HepG2 (cell line): ENCODE results near the gene LRRC3C. TPM values are rescaled to one million over a fixed set of nuclear protein-coding genes. Genes with fewer than 3 reads are reported as not detected.
A peak's percentile ranks its signal among the peaks of the same experiment; 100 is the strongest.

ENCODE experiments used
- GZF1 ChIP-seq: sonication (generic); formaldehyde crosslinking; IDR thresholded peaks from 2 replicates; pipeline ENCODE4 v1.5.1; 2020; ENCODE audit warnings: mild to moderate bottlenecking, missing genetic modification reagents
- PAX8 ChIP-seq: sonication (generic); formaldehyde crosslinking; IDR thresholded peaks from 2 replicates; pipeline ENCODE4 v1.8.0; 2022; ENCODE audit warnings: mild to moderate bottlenecking, missing genetic modification reagents, borderline replicate concordance
- TCF7 ChIP-seq: sonication (generic); IDR thresholded peaks from 2 replicates; pipeline ENCODE4 v1.6.1; 2016; ENCODE audit warnings: antibody characterized with exemption, low read depth
- THAP11 ChIP-seq: IDR thresholded peaks from 2 replicates; pipeline ENCODE4 v1.6.1; 2016; ENCODE audit warnings: missing biosample characterization, missing genetic modification reagents
- YEATS4 ChIP-seq: sonication (generic); formaldehyde crosslinking; IDR thresholded peaks from 2 replicates; pipeline ENCODE4 v1.4.0; 2020; ENCODE audit warnings: missing genetic modification reagents, borderline replicate concordance
- ZBTB21 ChIP-seq: sonication (generic); formaldehyde crosslinking; IDR thresholded peaks from 2 replicates; pipeline ENCODE4 v1.4.0; 2020; ENCODE audit warnings: missing genetic modification reagents
- ZBTB7A ChIP-seq: sonication (generic); formaldehyde crosslinking; IDR thresholded peaks from 2 replicates; pipeline ENCODE4 v1.8.0; 2022; ENCODE audit warnings: mild to moderate bottlenecking, missing genetic modification reagents
- ZFP1 ChIP-seq: IDR thresholded peaks from 2 replicates; pipeline ENCODE4 v1.6.1; 2016
- ZFP62 ChIP-seq: sonication (generic); formaldehyde crosslinking; IDR thresholded peaks from 2 replicates; pipeline ENCODE4 v1.4.0; 2020; ENCODE audit warnings: missing genetic modification reagents
- ZFX ChIP-seq: sonication (generic); formaldehyde crosslinking; IDR thresholded peaks from 2 replicates; pipeline ENCODE4 v1.4.0; 2020; ENCODE audit warnings: mild to moderate bottlenecking, low read depth, missing genetic modification reagents, moderate library complexity
- ZNF160 ChIP-seq: sonication (generic); formaldehyde crosslinking; IDR thresholded peaks from 2 replicates; pipeline ENCODE4 v1.8.0; 2022; ENCODE audit warnings: mild to moderate bottlenecking, inconsistent platforms, missing genetic modification reagents
- ZNF230 ChIP-seq: sonication (generic); formaldehyde crosslinking; IDR thresholded peaks from 2 replicates; pipeline ENCODE4 v1.4.0; 2020; ENCODE audit warnings: mild to moderate bottlenecking, missing genetic modification reagents
- ZNF350 ChIP-seq: sonication (generic); formaldehyde crosslinking; IDR thresholded peaks from 2 replicates; pipeline ENCODE4 v1.4.0; 2020; ENCODE audit warnings: mild to moderate bottlenecking, low read depth, missing genetic modification reagents, borderline replicate concordance
- ZNF567 ChIP-seq: sonication (generic); formaldehyde crosslinking; IDR thresholded peaks from 2 replicates; pipeline ENCODE4 v1.8.1; 2023; ENCODE audit warnings: mild to moderate bottlenecking, missing genetic modification reagents, borderline replicate concordance
- ZNF619 ChIP-seq: sonication (generic); formaldehyde crosslinking; IDR thresholded peaks from 2 replicates; pipeline ENCODE4 v1.4.0; 2020; ENCODE audit warnings: mild to moderate bottlenecking, missing genetic modification reagents
- ZNF792 ChIP-seq: IDR thresholded peaks from 2 replicates; pipeline ENCODE4 v1.6.1; 2016
- ZSCAN22 ChIP-seq: sonication (generic); formaldehyde crosslinking; IDR thresholded peaks from 2 replicates; pipeline ENCODE4 v1.4.0; 2020; ENCODE audit warnings: mild to moderate bottlenecking, missing genetic modification reagents
- polyA plus RNA-seq, 8 experiments: library from polyadenylated mRNA; depleted of rRNA in 3 of 8; stranded (reverse) in 7 of 8; unstranded in 1 of 8; fragments of >200 nt; fragmentation: Illumina TruSeq in 4 of 8; extraction: Trizol in 4 of 8; gene quantifications; 2 replicates each; pipeline versions ENCODE4 v1.2.1 to v1.2.3, GENCODE V29; 2011 to 2016; ENCODE audit warnings: low read depth in 4 of 8, missing spikeins in 1 of 8, mixed read lengths in 1 of 8; ENCODE audit not compliant: insufficient read depth in 1 of 8
- total RNA-seq, 5 experiments: library from RNA; depleted of rRNA; stranded (reverse); fragments of >200 nt; fragmentation: Illumina TruSeq; extraction: Trizol; gene quantifications; 2 replicates each; pipeline ENCODE4 v1.2.3, GENCODE V29; 2016; ENCODE audit warnings: low read depth in 1 of 5
- TF ChIP-seq, protein P1 (sequence below): sonication (generic); formaldehyde crosslinking; IDR thresholded peaks from 2 replicates; pipeline ENCODE4 v1.4.0; 2020; ENCODE audit warnings: missing genetic modification reagents
- TF ChIP-seq, protein P2 (sequence below): sonication (generic); formaldehyde crosslinking; IDR thresholded peaks from 2 replicates; pipeline ENCODE4 v1.8.0; 2023; ENCODE audit warnings: mild to moderate bottlenecking, missing genetic modification reagents
- TF ChIP-seq, protein P3 (sequence below): sonication (generic); formaldehyde crosslinking; IDR thresholded peaks from 2 replicates; pipeline ENCODE4 v1.4.0; 2020; ENCODE audit warnings: missing genetic modification reagents
- TF ChIP-seq, protein P4 (sequence below): sonication (generic); formaldehyde crosslinking; IDR thresholded peaks from 2 replicates; pipeline ENCODE4 v1.9.0; 2021; ENCODE audit warnings: missing genetic modification reagents, mild to moderate bottlenecking, borderline replicate concordance
- TF ChIP-seq, protein P5 (sequence below): sonication (generic); formaldehyde crosslinking; IDR thresholded peaks from 2 replicates; pipeline ENCODE4 v1.4.0; 2020; ENCODE audit warnings: missing genetic modification reagents; ENCODE audit errors: not compliant biosample characterization

LRRC3C gene
- total and polyA plus RNA-seq, 2 of the 13 experiments (the other 11 are each of a cell fraction or from before 2014, with no cell fraction given) = 0.17 TPM; not detected in 1

DNA sequence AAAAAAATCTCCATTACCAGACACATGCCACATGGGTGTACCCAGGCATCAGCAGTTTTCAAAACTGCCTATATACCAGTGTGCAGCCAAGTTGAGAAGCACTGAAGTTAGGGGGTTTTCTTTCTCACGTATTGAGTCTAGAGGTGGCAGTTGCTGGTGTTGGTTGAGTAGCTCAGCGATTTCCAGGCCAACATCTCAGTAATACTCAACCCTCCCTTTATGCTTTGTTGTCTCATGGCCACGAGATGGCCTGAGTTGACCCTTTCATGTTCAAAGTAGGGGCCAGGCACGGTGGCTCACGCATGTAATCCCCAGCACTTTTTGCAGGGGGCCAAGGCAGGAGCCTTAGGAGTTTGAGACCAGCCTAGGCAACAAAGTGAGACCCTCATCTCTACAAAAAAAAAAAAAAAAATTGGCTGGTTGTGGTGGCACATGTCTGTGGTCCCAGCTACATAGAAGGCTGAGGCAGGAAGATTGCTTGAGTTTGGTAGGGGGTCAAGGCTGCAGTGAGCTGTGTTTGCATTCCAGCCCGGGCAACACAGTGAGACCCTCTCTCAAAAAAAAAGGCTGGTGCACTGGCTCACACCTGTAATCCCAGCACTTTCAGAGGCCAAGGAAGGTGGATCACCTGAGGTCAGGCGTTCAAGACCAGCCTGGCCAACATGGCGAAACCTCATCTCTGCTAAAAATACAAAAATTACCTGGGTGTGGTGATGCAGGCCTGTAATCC, 10.8 kb downstream of the LRRC3C start (continued):
- TF ChIP-seq, protein P1, sequence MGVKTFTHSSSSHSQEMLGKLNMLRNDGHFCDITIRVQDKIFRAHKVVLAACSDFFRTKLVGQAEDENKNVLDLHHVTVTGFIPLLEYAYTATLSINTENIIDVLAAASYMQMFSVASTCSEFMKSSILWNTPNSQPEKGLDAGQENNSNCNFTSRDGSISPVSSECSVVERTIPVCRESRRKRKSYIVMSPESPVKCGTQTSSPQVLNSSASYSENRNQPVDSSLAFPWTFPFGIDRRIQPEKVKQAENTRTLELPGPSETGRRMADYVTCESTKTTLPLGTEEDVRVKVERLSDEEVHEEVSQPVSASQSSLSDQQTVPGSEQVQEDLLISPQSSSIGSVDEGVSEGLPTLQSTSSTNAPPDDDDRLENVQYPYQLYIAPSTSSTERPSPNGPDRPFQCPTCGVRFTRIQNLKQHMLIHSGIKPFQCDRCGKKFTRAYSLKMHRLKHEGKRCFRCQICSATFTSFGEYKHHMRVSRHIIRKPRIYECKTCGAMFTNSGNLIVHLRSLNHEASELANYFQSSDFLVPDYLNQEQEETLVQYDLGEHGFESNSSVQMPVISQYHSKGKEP (CRISPR knock-in tag) = no peak
- TF ChIP-seq ZSCAN22 = no peak
- no peak for TF ChIP-seq ZBTB21
- peak; percentile 57; the same call in 1 of the 2 replicates for TF ChIP-seq THAP11
- 0 out of 2 replicates have a peak, but pooled peaks have one; percentile 50 for TF ChIP-seq YEATS4
- no peak for TF ChIP-seq ZNF230 (CRISPR knock-in tag)
- peak; percentile 20; the same call in 1 of the 2 replicates for TF ChIP-seq TCF7
- peak; percentile 51; the same call in 1 of the 2 replicates for TF ChIP-seq ZFP1 (CRISPR knock-in tag)
- TF ChIP-seq ZFP62 (CRISPR knock-in tag) = no peak
- TF ChIP-seq, protein P2, sequence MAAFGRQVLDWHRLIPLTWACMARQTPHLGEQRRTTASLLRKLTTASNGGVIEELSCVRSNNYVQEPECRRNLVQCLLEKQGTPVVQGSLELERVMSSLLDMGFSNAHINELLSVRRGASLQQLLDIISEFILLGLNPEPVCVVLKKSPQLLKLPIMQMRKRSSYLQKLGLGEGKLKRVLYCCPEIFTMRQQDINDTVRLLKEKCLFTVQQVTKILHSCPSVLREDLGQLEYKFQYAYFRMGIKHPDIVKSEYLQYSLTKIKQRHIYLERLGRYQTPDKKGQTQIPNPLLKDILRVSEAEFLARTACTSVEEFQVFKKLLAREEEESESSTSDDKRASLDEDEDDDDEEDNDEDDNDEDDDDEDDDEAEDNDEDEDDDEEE (CRISPR knock-in tag) = no peak
- no peak for TF ChIP-seq ZFX
- no peak for TF ChIP-seq PAX8 (CRISPR knock-in tag)
- TF ChIP-seq ZNF350 = no peak
- TF ChIP-seq, protein P3, sequence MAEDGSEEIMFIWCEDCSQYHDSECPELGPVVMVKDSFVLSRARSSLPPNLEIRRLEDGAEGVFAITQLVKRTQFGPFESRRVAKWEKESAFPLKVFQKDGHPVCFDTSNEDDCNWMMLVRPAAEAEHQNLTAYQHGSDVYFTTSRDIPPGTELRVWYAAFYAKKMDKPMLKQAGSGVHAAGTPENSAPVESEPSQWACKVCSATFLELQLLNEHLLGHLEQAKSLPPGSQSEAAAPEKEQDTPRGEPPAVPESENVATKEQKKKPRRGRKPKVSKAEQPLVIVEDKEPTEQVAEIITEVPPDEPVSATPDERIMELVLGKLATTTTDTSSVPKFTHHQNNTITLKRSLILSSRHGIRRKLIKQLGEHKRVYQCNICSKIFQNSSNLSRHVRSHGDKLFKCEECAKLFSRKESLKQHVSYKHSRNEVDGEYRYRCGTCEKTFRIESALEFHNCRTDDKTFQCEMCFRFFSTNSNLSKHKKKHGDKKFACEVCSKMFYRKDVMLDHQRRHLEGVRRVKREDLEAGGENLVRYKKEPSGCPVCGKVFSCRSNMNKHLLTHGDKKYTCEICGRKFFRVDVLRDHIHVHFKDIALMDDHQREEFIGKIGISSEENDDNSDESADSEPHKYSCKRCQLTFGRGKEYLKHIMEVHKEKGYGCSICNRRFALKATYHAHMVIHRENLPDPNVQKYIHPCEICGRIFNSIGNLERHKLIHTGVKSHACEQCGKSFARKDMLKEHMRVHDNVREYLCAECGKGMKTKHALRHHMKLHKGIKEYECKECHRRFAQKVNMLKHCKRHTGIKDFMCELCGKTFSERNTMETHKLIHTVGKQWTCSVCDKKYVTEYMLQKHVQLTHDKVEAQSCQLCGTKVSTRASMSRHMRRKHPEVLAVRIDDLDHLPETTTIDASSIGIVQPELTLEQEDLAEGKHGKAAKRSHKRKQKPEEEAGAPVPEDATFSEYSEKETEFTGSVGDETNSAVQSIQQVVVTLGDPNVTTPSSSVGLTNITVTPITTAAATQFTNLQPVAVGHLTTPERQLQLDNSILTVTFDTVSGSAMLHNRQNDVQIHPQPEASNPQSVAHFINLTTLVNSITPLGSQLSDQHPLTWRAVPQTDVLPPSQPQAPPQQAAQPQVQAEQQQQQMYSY (CRISPR knock-in tag) = no peak
- no peak for TF ChIP-seq ZNF619 (CRISPR knock-in tag)
- TF ChIP-seq, protein P4, sequence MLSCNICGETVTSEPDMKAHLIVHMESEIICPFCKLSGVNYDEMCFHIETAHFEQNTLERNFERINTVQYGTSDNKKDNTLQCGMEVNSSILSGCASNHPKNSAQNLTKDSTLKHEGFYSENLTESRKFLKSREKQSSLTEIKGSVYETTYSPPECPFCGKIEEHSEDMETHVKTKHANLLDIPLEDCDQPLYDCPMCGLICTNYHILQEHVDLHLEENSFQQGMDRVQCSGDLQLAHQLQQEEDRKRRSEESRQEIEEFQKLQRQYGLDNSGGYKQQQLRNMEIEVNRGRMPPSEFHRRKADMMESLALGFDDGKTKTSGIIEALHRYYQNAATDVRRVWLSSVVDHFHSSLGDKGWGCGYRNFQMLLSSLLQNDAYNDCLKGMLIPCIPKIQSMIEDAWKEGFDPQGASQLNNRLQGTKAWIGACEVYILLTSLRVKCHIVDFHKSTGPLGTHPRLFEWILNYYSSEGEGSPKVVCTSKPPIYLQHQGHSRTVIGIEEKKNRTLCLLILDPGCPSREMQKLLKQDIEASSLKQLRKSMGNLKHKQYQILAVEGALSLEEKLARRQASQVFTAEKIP (CRISPR knock-in tag) = no peak
- TF ChIP-seq ZNF160 (CRISPR knock-in tag) = no peak
- no peak for TF ChIP-seq GZF1 (CRISPR knock-in tag)
- TF ChIP-seq, protein P5, sequence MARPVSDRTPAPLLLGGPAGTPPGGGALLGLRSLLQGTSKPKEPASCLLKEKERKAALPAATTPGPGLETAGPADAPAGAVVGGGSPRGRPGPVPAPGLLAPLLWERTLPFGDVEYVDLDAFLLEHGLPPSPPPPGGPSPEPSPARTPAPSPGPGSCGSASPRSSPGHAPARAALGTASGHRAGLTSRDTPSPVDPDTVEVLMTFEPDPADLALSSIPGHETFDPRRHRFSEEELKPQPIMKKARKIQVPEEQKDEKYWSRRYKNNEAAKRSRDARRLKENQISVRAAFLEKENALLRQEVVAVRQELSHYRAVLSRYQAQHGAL (CRISPR knock-in tag) = no peak
- no peak for TF ChIP-seq ZNF792
- TF ChIP-seq ZBTB7A = 0 out of 2 replicates have a peak, but pooled peaks have one; percentile 39
- TF ChIP-seq ZNF567 (CRISPR knock-in tag) = no peak
